Body of pancreas (tissue), 4 donors: ENCODE results near the gene CFAP43. TPM values are rescaled to one million over a fixed set of nuclear protein-coding genes. Genes with fewer than 3 reads are reported as not detected.

Source experiments
- ATAC-seq: fragments of 150-250 bp; one replicate; pipeline ENCODE4 v1.9.1; 2016
- DNase-seq, 4 donors: peaks; one replicate each; pipeline ENCODE4 v3.0.0-alpha.2; 2019
- H3K27ac ChIP-seq, 4 donors: fragments of 200-600 bp; sonication (generic); 1 replicate in 3 of 4; 2 replicates in 1 of 4; pipeline versions ENCODE4 v1.5.1 to v1.6.1; 2016 to 2019; ENCODE audit warnings: mild to moderate bottlenecking in 1 of 4, mixed read lengths in 1 of 4, moderate library complexity in 1 of 4
- H3K27me3 ChIP-seq, 2 donors: fragments of 200-600 bp; sonication (generic); one replicate each; pipeline ENCODE4 v1.6.0; 2016; ENCODE audit warnings: mild to moderate bottlenecking in 1 of 2
- H3K36me3 ChIP-seq, 2 donors: fragments of 200-600 bp; sonication (generic); replicated peaks in 1 of 2; 2 replicates each; pipeline ENCODE4 v1.5.1; 2016; ENCODE audit warnings: low read depth in 2 of 2; ENCODE audit not compliant: insufficient read depth in 1 of 2
- H3K4me1 ChIP-seq: fragments of 200-600 bp; sonication (generic); one replicate; pipeline ENCODE4 v1.6.0; 2016
- H3K4me3 ChIP-seq, 2 donors: fragments of 200-600 bp; sonication (generic); 1 replicate in 1 of 2; 2 replicates in 1 of 2; pipeline ENCODE4 v1.5.1; 2016 to 2019
- H3K9me3 ChIP-seq, 3 donors: fragments of 200-600 bp; sonication (generic); 1 replicate in 2 of 3; 2 replicates in 1 of 3; pipeline ENCODE4 v1.5.1; 2016
- CTCF ChIP-seq, 7 experiments: fragments of 450-650 bp in 4 of 7; fragments of 200-600 bp in 3 of 7; sonication (generic) in 3 of 7; IDR thresholded peaks; one replicate each; pipeline ENCODE4 v1.5.1; 2016 to 2019; ENCODE audit warnings: antibody characterized with exemption in 7 of 7
- POLR2A ChIP-seq, 3 donors: fragments of 450-650 bp; IDR thresholded peaks; one replicate each; pipeline ENCODE4 v1.6.1; 2016; ENCODE audit warnings: antibody characterized with exemption in 3 of 3, mild to moderate bottlenecking in 2 of 3
- WGBS, 2 donors: methylation state at CpG; one replicate each; pipeline ENCODE4 v1.1.5; 2017; 5-methylcytosine and 5-hydroxymethylcytosine counted together
- intact Hi-C: fragments of 100-400 bp; cut with DNase I; formaldehyde crosslinking; loops from one replicate; pipeline ENCODE4 v1.15.1; 2023
- total RNA-seq, 2 donors: library from RNA; depleted of rRNA; stranded (reverse); fragments of >200 nt; gene quantifications; one replicate each; pipeline ENCODE4 v1.1.0, GENCODE V29; 2016

Gene CFAP43
- total RNA-seq, 2 donors from 2014 or later = 2.3 to 4.0 TPM

GRCh38 chr10:104254493-104255310 lies 22.5 kb upstream of the CFAP43 start, which contains the start of gene GSTO1:
TSS of gene GSTO1 (plus strand) at chr10:104254892. CDS start at chr10:104254929, 37 bp downstream.
- DNase-seq (peak; percentile 71 to 82 (median 77)), ATAC-seq (peak; percentile 83)
- intact Hi-C loops = no loop called here
- H3K9me3 ChIP-seq = no peaks in the 10 kb centered on the region
- 0 to 1% methylated on average over 7 to 68 of the region's 69 CpGs for WGBS, 2 donors
- TF ChIP-seq CTCF (IDR thresholded peaks at IDR 0.05) = peak in 3 of 7 experiments; percentile 8 to 17 (median 10)
- TF ChIP-seq POLR2A (IDR thresholded peaks at IDR 0.05) = peak; percentile 66 to 86 (median 83)
- no peaks in the 10 kb centered on the region for H3K27me3 ChIP-seq
- peaks cover 0 to 2% of the 10 kb centered on the region in 2 donors for H3K36me3 ChIP-seq
- H3K27ac ChIP-seq = peak within 1 kb of the TSS; percentile 81 to 96 (median 86)
- peaks cover 44% of the 10 kb centered on the region for H3K4me1 ChIP-seq
- H3K4me3 ChIP-seq = peak within 1 kb of the TSS; percentile 71 to 72

GRCh38 chr10:104253606-104254410 lies 21.6 kb upstream of the CFAP43 start:
- 62 to 64% methylated on average over 10 of the region's 10 CpGs for WGBS, 2 donors
- Histone ChIP-seq H3K36me3 (peaks cover 0 to 2% of the 10 kb centered on the region in 2 donors), H3K27me3 (no peaks in the 10 kb centered on the region), H3K4me3 (peak overlapping the region; percentile 71 to 72), H3K27ac (peak overlapping the region; percentile 81 to 96 (median 86)), H3K9me3 (no peaks in the 10 kb centered on the region), H3K4me1 (peaks cover 36% of the 10 kb centered on the region)
- intact Hi-C loops = no loop called here
- TF ChIP-seq POLR2A (IDR thresholded peaks at IDR 0.05) (no peak), CTCF (IDR thresholded peaks at IDR 0.05) (no peak)
- ATAC-seq = no peak
- no peak for DNase-seq

GRCh38 chr10:104253106-104253505 lies 20.9 kb upstream of the CFAP43 start:
- intact Hi-C loops = no loop called here

GRCh38 chr10:104252368-104252767 lies 20.2 kb upstream of the CFAP43 start:
- H3K9me3 ChIP-seq = no peaks in the 10 kb centered on the region
- H3K36me3 ChIP-seq = no peaks in the 10 kb centered on the region
- intact Hi-C loops = no loop called here
- no peak overlapping the region for H3K4me3 ChIP-seq
- H3K27ac ChIP-seq = peak overlapping the region in 2 of 4 donors; percentile 63 to 96
- ATAC-seq (no peak), DNase-seq (no peak)
- no peaks in the 10 kb centered on the region for H3K27me3 ChIP-seq
- no peak for TF ChIP-seq CTCF (IDR thresholded peaks at IDR 0.05)
- TF ChIP-seq POLR2A (IDR thresholded peaks at IDR 0.05) = no peak
- peaks cover 23% of the 10 kb centered on the region for H3K4me1 ChIP-seq

More at GRCh38 chr10:104253106-104253505, 20.9 kb upstream of the CFAP43 start:
- peak overlapping the region in 2 of 4 donors; percentile 63 to 96 for H3K27ac ChIP-seq
- WGBS, 2 donors = 62 to 73% methylated on average over 2 of the region's 2 CpGs
- TF ChIP-seq CTCF (IDR thresholded peaks at IDR 0.05) (no peak), POLR2A (IDR thresholded peaks at IDR 0.05) (no peak)
- H3K27me3 ChIP-seq = no peaks in the 10 kb centered on the region
- no peak overlapping the region for H3K4me3 ChIP-seq
- no peaks in the 10 kb centered on the region for H3K36me3 ChIP-seq
- H3K9me3 ChIP-seq = no peaks in the 10 kb centered on the region
- ATAC-seq (no peak), DNase-seq (no peak)
- peaks cover 30% of the 10 kb centered on the region for H3K4me1 ChIP-seq
